B cell (primary cell): ENCODE data around the gene PLIN5. TPM values are rescaled to one million over a fixed set of nuclear protein-coding genes. Genes with fewer than 3 reads are reported as not detected.

Experiments
- ATAC-seq: fragments of 200-7000 bp; cut with Tn5 transposase; one replicate; pipeline ENCODE4 v1.10.0; 2021; ENCODE audit warnings: low read depth, mild to moderate bottlenecking, moderate number of reproducible peaks, moderate library complexity
- CTCF ChIA-PET: fragments of 350-600 bp; sonication (Branson Sonifier 250); formaldehyde crosslinking; loops from one replicate; lab custom pipeline; 2021; ENCODE audit warnings: antibody characterized with exemption, inconsistent platforms; lab: Charles Lee
- POLR2A ChIA-PET: fragments of 350-600 bp; sonication (Branson Sonifier 250); formaldehyde crosslinking; loops from one replicate; lab custom pipeline; 2021; ENCODE audit warnings: antibody characterized with exemption; lab: Charles Lee
- DNase-seq: peaks from one replicate; pipeline ENCODE4 v3.0.0; 2013
- H2AFZ ChIP-seq: 2 replicates; pipeline ENCODE4 v1.6.1; 2012; ENCODE audit warnings: mild to moderate bottlenecking, low read depth, low read length; ENCODE audit not compliant: insufficient read depth, poor library complexity, severe bottlenecking
- H3K27ac ChIP-seq, 2 donors: 1 replicate in 1 of 2; 2 replicates in 1 of 2; pipeline ENCODE4 v1.5.1; 2012 to 2013; ENCODE audit warnings: low read length in 2 of 2, mild to moderate bottlenecking in 2 of 2, moderate library complexity in 1 of 2
- H3K27me3 ChIP-seq, 4 experiments: fragments of 200-600 bp in 1 of 4; sonication (generic) in 1 of 4; replicated peaks in 1 of 4; 1 replicate in 2 of 4; 2 replicates in 2 of 4; pipeline versions ENCODE4 v1.6.1 to v1.7.0; 2013 to 2016; ENCODE audit warnings: low read length in 3 of 4, mild to moderate bottlenecking in 2 of 4, mixed read lengths in 1 of 4, moderate library complexity in 1 of 4; ENCODE audit not compliant: insufficient read depth in 4 of 4, control insufficient read depth in 3 of 4; ENCODE audit errors: control extremely low read depth in 1 of 4
- H3K36me3 ChIP-seq, 2 experiments: replicated peaks in 1 of 2; 1 replicate in 1 of 2; 2 replicates in 1 of 2; pipeline versions ENCODE4 v1.6.1 to v1.7.1; 2013; ENCODE audit warnings: low read length in 1 of 2; ENCODE audit not compliant: insufficient read depth in 2 of 2, control insufficient read depth in 1 of 2; ENCODE audit errors: control extremely low read depth in 1 of 2, extremely low read depth in 1 of 2
- H3K4me1 ChIP-seq, 2 donors: fragments of 200-600 bp in 1 of 2; sonication (generic) in 1 of 2; 1 replicate in 1 of 2; 2 replicates in 1 of 2; pipeline versions ENCODE4 v1.5.1 to v1.6.1; 2013 to 2017; ENCODE audit warnings: low read length in 2 of 2; ENCODE audit not compliant: control insufficient read depth in 2 of 2, insufficient read depth in 2 of 2
- H3K4me2 ChIP-seq: replicated peaks from 2 replicates; pipeline ENCODE3; 2012; ENCODE audit warnings: mild to moderate bottlenecking, low read depth, low read length; ENCODE audit not compliant: poor library complexity, severe bottlenecking
- H3K4me3 ChIP-seq, 5 experiments: fragments of 200-600 bp in 1 of 5; sonication (generic) in 1 of 5; 1 replicate in 3 of 5; 2 replicates in 2 of 5; pipeline versions ENCODE4 v1.5.1 to v1.7.0; 2011 to 2016; ENCODE audit warnings: low read length in 4 of 5, mild to moderate bottlenecking in 4 of 5, low read depth in 2 of 5, control low read depth in 1 of 5, moderate library complexity in 1 of 5; ENCODE audit not compliant: insufficient read depth in 1 of 5; ENCODE audit errors: control extremely low read depth in 1 of 5, extremely low read depth in 1 of 5
- H3K79me2 ChIP-seq: fragments of 200-600 bp; sonication (generic); one replicate; pipeline ENCODE4 v1.6.0; 2016; ENCODE audit warnings: low read length; ENCODE audit not compliant: control insufficient read depth, insufficient read depth
- H3K9ac ChIP-seq: fragments of 200-600 bp; sonication (generic); 2 replicates; pipeline ENCODE4 v1.6.1; 2017; ENCODE audit warnings: mild to moderate bottlenecking, low read length, moderate library complexity
- H3K9me3 ChIP-seq, 3 donors: one replicate each; pipeline versions ENCODE4 v1.6.1 to v1.7.1; 2013; ENCODE audit warnings: low read length in 2 of 3; ENCODE audit not compliant: control insufficient read depth in 2 of 3, insufficient read depth in 1 of 3; ENCODE audit errors: control extremely low read depth in 1 of 3
- H4K20me1 ChIP-seq: 2 replicates; pipeline ENCODE4 v1.6.0; 2012; ENCODE audit warnings: mild to moderate bottlenecking, low read length; ENCODE audit not compliant: insufficient read depth, control insufficient read depth, poor library complexity, severe bottlenecking
- H3K27ac Mint-ChIP-seq: one replicate; pipeline ENCODE4 v1.8.0; 2021; ENCODE audit warnings: mixed read lengths
- H3K27me3 Mint-ChIP-seq: one replicate; pipeline ENCODE4 v1.8.0; 2021; ENCODE audit warnings: mixed read lengths
- H3K4me1 Mint-ChIP-seq: one replicate; pipeline ENCODE4 v1.8.0; 2021; ENCODE audit warnings: mixed read lengths
- H3K4me3 Mint-ChIP-seq: one replicate; pipeline ENCODE4 v1.8.0; 2021; ENCODE audit warnings: mixed read lengths
- H3K9me3 Mint-ChIP-seq: one replicate; pipeline ENCODE4 v1.8.0; 2022; ENCODE audit warnings: mixed read lengths; ENCODE audit not compliant: insufficient read depth
- CTCF ChIP-seq: fragments of 200-600 bp; IDR thresholded peaks from one replicate; pipeline ENCODE4 v1.8.0; 2022; ENCODE audit warnings: antibody characterized with exemption, mild to moderate bottlenecking
- EZH2 ChIP-seq: IDR thresholded peaks from 2 replicates; pipeline ENCODE4 v1.6.1; 2012; ENCODE audit warnings: borderline replicate concordance, low read depth, mild to moderate bottlenecking, moderate library complexity, low read length; ENCODE audit not compliant: insufficient read depth, poor library complexity, severe bottlenecking
- WGBS: methylation state at CpG from one replicate; pipeline ENCODE4 v1.1.5; 2013; ENCODE audit warnings: missing lambda C conversion rate; ENCODE audit not compliant: insufficient coverage; 5-methylcytosine and 5-hydroxymethylcytosine counted together
- intact Hi-C: fragments of 100-400 bp; cut with micrococcal nuclease; formaldehyde crosslinking; loops from one replicate; pipeline ENCODE4 v1.10.0; 2022
- polyA plus RNA-seq: library from polyadenylated mRNA; depleted of rRNA; stranded (reverse); fragments of >200 nt; gene quantifications from 2 replicates; pipeline ENCODE4 v1.2.3, GENCODE V29; 2012
- total RNA-seq, 2 donors: library from RNA; stranded (reverse); fragments of 120-200 nt in 1 of 2; gene quantifications; 1 replicate in 1 of 2; 2 replicates in 1 of 2; pipeline versions ENCODE4 v1.2.3 to v1.2.4, GENCODE V29; 2013 to 2022

Gene PLIN5
- total and polyA plus RNA-seq, 2 donors (not counting 1 experiment from before 2014, with no cell fraction given): 0.15 to 0.27 TPM

- H4K20me1 ChIP-seq: peaks cover 20% of the 10 kb centered on the region
- TF ChIP-seq CTCF (no peak), EZH2 (no peak)
- POLR2A ChIA-PET: no interaction called here
- Mint-ChIP-seq H3K9me3 (no peaks in the 10 kb centered on the region), H3K4me1 (peaks cover 18% of the 10 kb centered on the region), H3K27me3 (no peaks in the 10 kb centered on the region), H3K4me3 (no peak overlapping the region), H3K27ac (no peak overlapping the region)
- H3K4me1 ChIP-seq: peaks cover 20 to 25% of the 10 kb centered on the region in 2 donors
- WGBS: 94% methylated on average over 9 of the region's 16 CpGs
- intact Hi-C loops: loop anchor here (10.0 kb wide), 2 partner anchors 972 to 1148 kb away; partner anchors contain the start of genes DOHH, FZR1, SAFB and SAFB2
- peaks cover 29% of the 10 kb centered on the region for H3K79me2 ChIP-seq
- H2AFZ ChIP-seq: no peak overlapping the region
- peaks cover 0 to 15% of the 10 kb centered on the region in 2 experiments for H3K36me3 ChIP-seq
- H3K4me2 ChIP-seq: no peak overlapping the region
- ATAC-seq (no peak), DNase-seq (no peak)
- CTCF ChIA-PET: interaction anchor here (0.6 kb wide), 1 partner anchor 86 kb away, joined by 7 read pairs; no protein-coding TSS in a partner anchor
- no peak overlapping the region for H3K27ac ChIP-seq
- H3K27me3 ChIP-seq: no peaks in the 10 kb centered on the region
- no peak overlapping the region for H3K9ac ChIP-seq
- H3K9me3 ChIP-seq: no peaks in the 10 kb centered on the region
- no peak overlapping the region for H3K4me3 ChIP-seq
Observed at GRCh38 chr19:4477034-4477801, 57.8 kb downstream of the PLIN5 start.

- ATAC-seq: no peak
- no peaks in the 10 kb centered on the region for H3K27me3 ChIP-seq
- DNase-seq: peak; percentile 37
- no peaks in the 10 kb centered on the region for H3K9me3 Mint-ChIP-seq
- TF ChIP-seq CTCF: no peak
- no peak for TF ChIP-seq EZH2
- CTCF ChIA-PET: no interaction called here
- no peak overlapping the region for H3K27ac Mint-ChIP-seq
- 23% methylated on average over 7 of the region's 13 CpGs for WGBS
- POLR2A ChIA-PET: no interaction called here
- H3K36me3 ChIP-seq: peaks cover 0 to 15% of the 10 kb centered on the region in 2 experiments
- intact Hi-C loops: loop anchor here (5.0 to 10.0 kb wide), 5 partner anchors 147 to 1150 kb away; partner anchors contain the start of genes DOHH, EEF2, FZR1 and PLIN3
- peak overlapping the region; percentile 73 for H3K4me3 Mint-ChIP-seq
- peak overlapping the region; percentile 36 for H2AFZ ChIP-seq
- H3K4me1 ChIP-seq: peaks cover 20 to 31% of the 10 kb centered on the region in 2 donors
- peak overlapping the region in 4 of 5 experiments; percentile 6 to 23 (median 15) for H3K4me3 ChIP-seq
- peaks cover 20% of the 10 kb centered on the region for H4K20me1 ChIP-seq
- no peak overlapping the region for H3K27ac ChIP-seq
- peaks cover 22% of the 10 kb centered on the region for H3K4me1 Mint-ChIP-seq
- H3K9ac ChIP-seq: no peak overlapping the region
- peaks cover 26% of the 10 kb centered on the region for H3K79me2 ChIP-seq
- H3K9me3 ChIP-seq: no peaks in the 10 kb centered on the region
- H3K4me2 ChIP-seq: peak overlapping the region; percentile 99
- H3K27me3 Mint-ChIP-seq: no peaks in the 10 kb centered on the region
Observed at GRCh38 chr19:4474514-4475022, 60.5 kb downstream of the PLIN5 start.
